Naive B cell (primary cell): ENCODE results near the gene RAB7B. TPM values are rescaled to one million over a fixed set of nuclear protein-coding genes. Genes with fewer than 3 reads are reported as not detected.

Experiments
- ATAC-seq, 2 donors: fragments of 150-1000 bp; cut with Tn5 transposase; 2 replicates each; pipeline ENCODE4 v1.10.0; 2021; ENCODE audit warnings: low read depth in 2 of 2, mild to moderate bottlenecking in 2 of 2, moderate library complexity in 2 of 2
- DNase-seq: peaks from one replicate; pipeline ENCODE4 v3.0.0; 2022
- H3K27ac Mint-ChIP-seq, 6 donors: one replicate each; pipeline ENCODE4 v1.8.0; 2020 to 2022; ENCODE audit warnings: mild to moderate bottlenecking in 6 of 6, mixed read lengths in 6 of 6, moderate library complexity in 5 of 6, inconsistent platforms in 2 of 6
- H3K27me3 Mint-ChIP-seq, 3 donors: one replicate each; pipeline ENCODE4 v1.8.0; 2021 to 2022; ENCODE audit warnings: mixed read lengths in 3 of 3, mild to moderate bottlenecking in 1 of 3
- H3K36me3 Mint-ChIP-seq, 2 donors: one replicate each; pipeline ENCODE4 v1.8.0; 2020 to 2022; ENCODE audit warnings: mixed read lengths in 2 of 2, inconsistent platforms in 1 of 2, mild to moderate bottlenecking in 1 of 2
- H3K4me1 Mint-ChIP-seq, 3 donors: one replicate each; pipeline ENCODE4 v1.8.0; 2020 to 2022; ENCODE audit warnings: mixed read lengths in 3 of 3, inconsistent platforms in 1 of 3, mild to moderate bottlenecking in 1 of 3, moderate library complexity in 1 of 3
- H3K4me3 Mint-ChIP-seq, 8 donors: one replicate each; pipeline ENCODE4 v1.8.0; 2020 to 2022; ENCODE audit warnings: mild to moderate bottlenecking in 8 of 8, mixed read lengths in 8 of 8, moderate library complexity in 8 of 8, inconsistent platforms in 2 of 8
- H3K9me3 Mint-ChIP-seq, 7 donors: one replicate each; pipeline ENCODE4 v1.8.0; 2020 to 2022; ENCODE audit warnings: mixed read lengths in 7 of 7, mild to moderate bottlenecking in 5 of 7, inconsistent platforms in 2 of 7, moderate library complexity in 1 of 7
- polyA plus RNA-seq, 6 donors: library from polyadenylated mRNA; unstranded; fragments of 300-500 nt; fragmentation: Illumina TruSeq; gene quantifications; one replicate each; pipeline ENCODE4 v1.2.3, GENCODE V29; 2021; ENCODE audit warnings: low read depth in 6 of 6

Gene RAB7B
- polyA plus RNA-seq, 6 donors from 2014 or later: not detected

DNA sequence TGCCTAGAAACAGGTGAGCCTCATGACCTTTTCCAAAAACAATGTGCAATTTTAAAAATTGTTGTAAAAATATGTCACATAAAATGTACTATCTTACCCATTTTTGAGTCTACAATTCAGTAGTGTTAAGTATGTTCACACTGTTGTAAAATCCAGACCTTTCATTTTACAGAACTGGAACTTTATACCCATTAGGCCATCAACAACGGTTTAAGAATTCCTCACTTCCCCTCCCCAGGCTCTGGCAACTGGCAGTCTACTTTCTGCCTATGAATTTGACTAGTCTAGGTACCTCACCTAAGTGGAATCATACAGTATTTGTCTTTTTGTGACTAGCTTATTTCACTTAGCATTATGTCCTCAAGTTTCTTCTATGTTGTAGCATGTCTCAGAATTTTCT lies 11.9 kb upstream of the RAB7B start:
- no peak for DNase-seq

GRCh38 chr1:206014601-206015000 lies 11.4 kb upstream of the RAB7B start:
- Mint-ChIP-seq H3K27me3 (no peaks in the 10 kb centered on the region), H3K36me3 (no peaks in the 10 kb centered on the region), H3K27ac (peak overlapping the region in 1 of 6 donors; percentile 11), H3K4me1 (peaks cover 22 to 30% (median 26%) of the 10 kb centered on the region in 3 donors), H3K9me3 (no peaks in the 10 kb centered on the region), H3K4me3 (peak overlapping the region in 1 of 8 donors; percentile 52)
- ATAC-seq (no peak), DNase-seq (no peak)

More for the DNA sequence above, 11.9 kb upstream of the RAB7B start:
- H3K27ac Mint-ChIP-seq: peak overlapping the region in 2 of 6 donors; percentile 5 to 53
- ATAC-seq: no peak
- no peak overlapping the region for H3K4me3 Mint-ChIP-seq
- H3K9me3 Mint-ChIP-seq: no peaks in the 10 kb centered on the region
- peaks cover 22 to 30% (median 26%) of the 10 kb centered on the region in 3 donors for H3K4me1 Mint-ChIP-seq
- no peaks in the 10 kb centered on the region for H3K27me3 Mint-ChIP-seq
- H3K36me3 Mint-ChIP-seq: no peaks in the 10 kb centered on the region

- no peak for DNase-seq
- H3K9me3 Mint-ChIP-seq: no peaks in the 10 kb centered on the region
- H3K27ac Mint-ChIP-seq: peak overlapping the region; percentile 90 to 98 (median 96)
- no peaks in the 10 kb centered on the region for H3K27me3 Mint-ChIP-seq
- no peaks in the 10 kb centered on the region for H3K36me3 Mint-ChIP-seq
- peaks cover 22 to 30% (median 26%) of the 10 kb centered on the region in 3 donors for H3K4me1 Mint-ChIP-seq
- H3K4me3 Mint-ChIP-seq: peak overlapping the region; percentile 1 to 85 (median 74)
- ATAC-seq: no peak
These were observed 10.0 kb upstream of the RAB7B start for GRCh38 chr1:206013026-206013795.

DNA sequence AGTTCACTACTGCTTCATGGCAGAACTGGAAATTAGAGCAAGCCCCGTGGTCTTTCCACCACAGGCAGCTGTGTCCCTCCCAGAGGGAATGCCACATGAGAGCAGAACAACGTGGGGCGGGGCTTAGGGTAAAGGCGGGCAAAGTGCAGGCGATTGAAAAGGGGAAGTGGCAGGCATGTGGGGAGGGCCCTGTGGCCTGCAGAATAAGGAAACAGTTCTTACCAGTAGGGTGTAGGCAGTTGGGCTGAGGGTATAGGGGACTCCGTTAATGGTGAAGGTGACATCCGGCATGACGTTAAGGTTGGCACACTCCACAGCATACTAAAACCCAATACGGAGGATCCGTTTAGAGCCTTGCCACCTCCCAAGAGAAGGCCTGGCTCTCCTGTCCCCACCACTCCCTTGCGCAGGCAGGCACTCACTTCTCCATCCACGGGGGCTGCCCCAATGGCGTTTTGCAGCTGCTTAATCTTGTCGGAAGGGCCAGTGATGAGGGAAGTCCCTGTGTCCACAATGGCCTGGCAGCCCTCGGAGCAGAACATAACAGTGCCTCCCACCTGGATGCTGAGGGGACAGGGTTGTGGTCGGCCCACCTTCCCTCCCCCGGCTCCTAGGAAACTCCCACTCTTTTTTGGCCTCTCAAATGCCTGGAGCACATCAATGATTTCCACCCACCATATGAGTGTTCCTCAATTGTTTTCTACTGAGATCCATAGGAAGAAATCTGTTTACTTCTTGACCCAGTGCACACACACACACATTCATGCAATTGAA lies 9.1 kb upstream of the RAB7B start:
- DNase-seq (peak; percentile 90), ATAC-seq (peak; percentile 97 to 99)
- Mint-ChIP-seq H3K27ac (peak overlapping the region; percentile 90 to 98 (median 96)), H3K36me3 (no peaks in the 10 kb centered on the region), H3K27me3 (no peaks in the 10 kb centered on the region), H3K9me3 (no peaks in the 10 kb centered on the region), H3K4me3 (peak overlapping the region; percentile 1 to 87 (median 77)), H3K4me1 (peaks cover 22 to 30% (median 26%) of the 10 kb centered on the region in 3 donors)

DNA sequence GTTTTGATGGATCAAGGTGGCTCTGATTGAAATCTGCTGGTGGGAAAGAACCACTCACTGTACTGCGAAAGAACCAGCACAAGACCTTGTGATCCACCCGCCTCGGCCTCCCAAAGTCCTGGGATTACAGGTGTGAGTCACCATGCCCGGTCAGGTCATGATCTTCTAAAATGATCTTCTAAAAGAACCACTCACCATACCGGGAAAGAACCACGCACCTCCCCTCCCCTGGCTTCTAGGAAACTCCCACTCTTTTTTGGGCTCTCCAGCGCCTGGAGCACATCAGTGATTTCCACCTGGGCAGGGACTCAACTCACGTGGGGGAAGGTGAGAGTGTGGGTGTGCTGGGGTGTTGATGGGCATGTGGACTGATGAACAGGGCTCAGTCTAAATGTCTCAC lies 7.9 kb upstream of the RAB7B start:
- no peak for ATAC-seq
- no peaks in the 10 kb centered on the region for H3K36me3 Mint-ChIP-seq

DNA sequence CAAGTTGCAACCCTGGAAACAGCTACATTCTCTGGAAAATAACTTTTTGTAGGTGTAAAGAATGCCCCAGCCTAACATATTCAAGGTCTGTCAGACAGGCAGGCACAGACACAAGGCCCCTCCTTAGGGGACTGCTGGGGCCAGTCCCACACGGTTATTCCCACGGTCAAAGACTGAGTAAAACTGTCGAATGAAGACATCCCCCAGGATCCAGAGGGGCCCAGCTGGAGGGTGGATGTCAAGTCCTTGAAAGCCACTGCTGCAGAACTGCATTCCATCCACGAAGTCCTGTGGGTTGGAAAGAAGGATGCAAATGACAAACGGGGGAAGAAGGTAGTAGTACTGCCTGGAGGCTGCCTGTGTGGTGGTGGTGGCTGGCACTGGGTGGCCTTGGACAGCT lies 6.9 kb upstream of the RAB7B start:
- Mint-ChIP-seq H3K27me3 (no peaks in the 10 kb centered on the region), H3K4me1 (peaks cover 22 to 30% (median 26%) of the 10 kb centered on the region in 3 donors), H3K4me3 (no peak overlapping the region), H3K27ac (no peak overlapping the region), H3K36me3 (no peaks in the 10 kb centered on the region), H3K9me3 (no peaks in the 10 kb centered on the region)
- no peak for ATAC-seq
- no peak for DNase-seq

More for the DNA sequence above, 7.9 kb upstream of the RAB7B start:
- H3K27me3 Mint-ChIP-seq: no peaks in the 10 kb centered on the region
- H3K9me3 Mint-ChIP-seq: no peaks in the 10 kb centered on the region
- peak overlapping the region in 2 of 6 donors; percentile 15 to 90 for H3K27ac Mint-ChIP-seq
- no peak overlapping the region for H3K4me3 Mint-ChIP-seq
- no peak for DNase-seq
- peaks cover 22 to 30% (median 26%) of the 10 kb centered on the region in 3 donors for H3K4me1 Mint-ChIP-seq

GRCh38 chr1:206006946-206007345 lies 3.8 kb upstream of the RAB7B start:
- DNase-seq (no peak), ATAC-seq (no peak)
- peak overlapping the region in 1 of 6 donors; percentile 51 for H3K27ac Mint-ChIP-seq
- H3K27me3 Mint-ChIP-seq: peaks cover 5 to 10% (median 8%) of the 10 kb centered on the region in 3 donors
- peaks cover 12 to 18% (median 14%) of the 10 kb centered on the region in 3 donors for H3K4me1 Mint-ChIP-seq
- H3K9me3 Mint-ChIP-seq: no peaks in the 10 kb centered on the region
- H3K4me3 Mint-ChIP-seq: no peak overlapping the region
- no peaks in the 10 kb centered on the region for H3K36me3 Mint-ChIP-seq

- no peak for DNase-seq
- H3K27ac Mint-ChIP-seq: peak overlapping the region in 1 of 6 donors; percentile 21
- H3K4me3 Mint-ChIP-seq: no peak overlapping the region
- peaks cover 5 to 10% (median 8%) of the 10 kb centered on the region in 3 donors for H3K27me3 Mint-ChIP-seq
- no peaks in the 10 kb centered on the region for H3K9me3 Mint-ChIP-seq
- no peak for ATAC-seq
- no peaks in the 10 kb centered on the region for H3K36me3 Mint-ChIP-seq
- H3K4me1 Mint-ChIP-seq: peaks cover 8 to 11% (median 10%) of the 10 kb centered on the region in 3 donors
These were observed 2.6 kb upstream of the RAB7B start for GRCh38 chr1:206005778-206006180.

- Mint-ChIP-seq H3K27ac (no peak overlapping the region), H3K9me3 (no peaks in the 10 kb centered on the region), H3K36me3 (no peaks in the 10 kb centered on the region), H3K4me1 (peaks cover 8 to 10% (median 8%) of the 10 kb centered on the region in 3 donors), H3K27me3 (peaks cover 5 to 10% (median 8%) of the 10 kb centered on the region in 3 donors), H3K4me3 (no peak overlapping the region)
- ATAC-seq (no peak), DNase-seq (no peak)
These were observed 2.0 kb upstream of the RAB7B start for GRCh38 chr1:206005234-206005633.

- no peak overlapping the region for H3K4me3 Mint-ChIP-seq
- ATAC-seq (no peak), DNase-seq (no peak)
- H3K27ac Mint-ChIP-seq: peak overlapping the region in 2 of 6 donors; percentile 1 to 2
- H3K9me3 Mint-ChIP-seq: no peaks in the 10 kb centered on the region
- H3K4me1 Mint-ChIP-seq: peaks cover 8 to 10% (median 8%) of the 10 kb centered on the region in 3 donors
- peaks cover 5 to 10% (median 8%) of the 10 kb centered on the region in 3 donors for H3K27me3 Mint-ChIP-seq
- no peaks in the 10 kb centered on the region for H3K36me3 Mint-ChIP-seq
These were observed 1.6 kb upstream of the RAB7B start for GRCh38 chr1:206004826-206005225.

- ATAC-seq: no peak
These were observed 932 bp upstream of the RAB7B start for GRCh38 chr1:206003854-206004800.

GRCh38 chr1:206002160-206002559 lies 1.0 kb downstream of the RAB7B start:
- Mint-ChIP-seq H3K27ac (no peak overlapping the region), H3K4me3 (no peak overlapping the region), H3K36me3 (peaks cover 2 to 3% of the 10 kb centered on the region in 2 donors), H3K9me3 (peaks cover 0 to 6% (median 1%) of the 10 kb centered on the region in 7 donors), H3K4me1 (peaks cover 8 to 12% (median 10%) of the 10 kb centered on the region in 3 donors), H3K27me3 (peaks cover 5 to 10% (median 8%) of the 10 kb centered on the region in 3 donors)
- DNase-seq (no peak), ATAC-seq (no peak)

More at GRCh38 chr1:206003854-206004800, 932 bp upstream of the RAB7B start:
- Mint-ChIP-seq H3K36me3 (no peaks in the 10 kb centered on the region), H3K27ac (peak overlapping the region in 2 of 6 donors; percentile 33 to 63), H3K9me3 (no peaks in the 10 kb centered on the region), H3K4me1 (peaks cover 8 to 10% (median 8%) of the 10 kb centered on the region in 3 donors), H3K27me3 (peaks cover 5 to 10% (median 8%) of the 10 kb centered on the region in 3 donors), H3K4me3 (no peak overlapping the region)
- DNase-seq: no peak
